ENCODE measurements around the gene ZNF662.

GRCh38 chr3:42856544-42856943, 49.4 kb upstream of the ZNF662 start:
- no peak for TF ChIP-seq CTCF (conservative IDR thresholded peaks at IDR 0.05; ENCODE audit: low read length)
- TF ChIP-seq EZH2phosphoT487 (IDR thresholded peaks at IDR 0.05; ENCODE audit: borderline replicate concordance, low read depth, low read length), result no peak

Data from OCI-LY7 (cell line).